ENCODE results near the gene NUP188. TPM values are rescaled to one million over a fixed set of nuclear protein-coding genes. Genes with fewer than 3 reads are reported as not detected.

The NUP188 gene
- total RNA-seq, 1 donor from 2014 or later = 42.4 TPM

DNA sequence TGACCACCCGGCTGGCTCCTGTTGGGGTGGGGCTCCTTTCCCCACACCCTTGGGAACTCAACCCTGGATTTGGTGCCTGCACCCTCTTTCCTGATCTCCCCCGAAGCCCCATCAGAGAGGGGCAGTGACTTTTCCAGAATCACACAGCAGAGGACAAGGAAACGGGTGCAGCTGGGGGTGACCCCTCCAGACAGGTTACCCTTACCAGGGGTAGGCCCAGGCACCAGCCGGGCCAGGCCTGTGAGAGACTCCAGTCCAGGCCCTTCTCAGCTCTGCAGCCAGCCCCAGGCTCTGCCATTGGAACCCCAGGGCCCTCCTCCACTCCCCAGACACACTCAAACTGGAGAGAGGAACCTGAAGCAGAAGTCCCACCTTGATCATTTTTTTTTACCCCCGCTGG is 45.7 kb upstream of the NUP188 start:
- Histone ChIP-seq H3K4me3 (no peak overlapping the region), H3K9me3 (no peaks in the 10 kb centered on the region), H3K27me3 (ENCODE audit: low read depth) (no peaks in the 10 kb centered on the region), H3K27ac (peak overlapping the region; percentile 75), H3K36me3 (peaks cover 28% of the 10 kb centered on the region), H3K4me1 (peaks cover 56% of the 10 kb centered on the region)
- intact Hi-C loops (cut with DNase I) = no loop called here
- DNase-seq = no peak
- peak in 1 of 2 donors; percentile 4 for ATAC-seq
- TF ChIP-seq, protein P1, sequence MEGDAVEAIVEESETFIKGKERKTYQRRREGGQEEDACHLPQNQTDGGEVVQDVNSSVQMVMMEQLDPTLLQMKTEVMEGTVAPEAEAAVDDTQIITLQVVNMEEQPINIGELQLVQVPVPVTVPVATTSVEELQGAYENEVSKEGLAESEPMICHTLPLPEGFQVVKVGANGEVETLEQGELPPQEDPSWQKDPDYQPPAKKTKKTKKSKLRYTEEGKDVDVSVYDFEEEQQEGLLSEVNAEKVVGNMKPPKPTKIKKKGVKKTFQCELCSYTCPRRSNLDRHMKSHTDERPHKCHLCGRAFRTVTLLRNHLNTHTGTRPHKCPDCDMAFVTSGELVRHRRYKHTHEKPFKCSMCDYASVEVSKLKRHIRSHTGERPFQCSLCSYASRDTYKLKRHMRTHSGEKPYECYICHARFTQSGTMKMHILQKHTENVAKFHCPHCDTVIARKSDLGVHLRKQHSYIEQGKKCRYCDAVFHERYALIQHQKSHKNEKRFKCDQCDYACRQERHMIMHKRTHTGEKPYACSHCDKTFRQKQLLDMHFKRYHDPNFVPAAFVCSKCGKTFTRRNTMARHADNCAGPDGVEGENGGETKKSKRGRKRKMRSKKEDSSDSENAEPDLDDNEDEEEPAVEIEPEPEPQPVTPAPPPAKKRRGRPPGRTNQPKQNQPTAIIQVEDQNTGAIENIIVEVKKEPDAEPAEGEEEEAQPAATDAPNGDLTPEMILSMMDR (IDR thresholded peaks at IDR 0.05) = no peak

DNA sequence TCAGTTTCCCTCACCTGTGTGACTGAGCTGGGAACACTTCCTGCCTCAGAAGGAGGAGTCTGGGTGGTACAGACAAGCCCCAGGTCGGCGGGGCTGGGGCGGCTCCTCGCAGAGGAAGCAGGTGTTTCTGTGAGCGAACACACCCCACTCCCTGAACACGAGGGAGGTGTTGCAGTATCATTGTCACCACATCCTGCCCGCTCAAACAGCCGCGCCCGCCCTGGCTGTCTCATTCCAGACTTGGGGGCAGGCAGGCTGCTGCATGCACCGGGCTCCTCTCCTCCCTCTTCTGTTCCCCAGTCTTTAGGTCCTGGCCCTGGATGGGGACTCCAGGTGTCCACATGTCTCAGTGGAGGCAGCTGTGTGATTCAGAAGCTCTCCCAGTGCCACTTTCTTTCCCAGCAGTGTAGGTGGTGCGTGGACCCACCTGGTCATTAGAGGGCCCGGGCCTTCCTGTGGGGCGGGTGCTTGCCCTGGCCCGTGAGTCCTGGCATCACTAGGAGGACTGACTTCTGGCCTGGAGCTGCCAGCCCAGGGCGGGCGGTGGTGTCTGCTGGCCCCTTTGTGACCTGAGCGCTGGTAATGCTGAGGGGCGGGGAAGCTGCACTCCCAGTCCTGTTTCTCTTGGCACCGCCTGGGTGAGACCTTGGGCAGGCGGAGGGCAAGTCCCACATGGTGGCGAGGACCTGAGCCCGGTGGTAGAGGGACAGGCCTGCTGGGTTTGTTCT is 45.0 kb upstream of the NUP188 start:
- Histone ChIP-seq H3K4me3 (peak overlapping the region; percentile 12), H3K27me3 (ENCODE audit: low read depth) (no peaks in the 10 kb centered on the region), H3K27ac (peak overlapping the region; percentile 75), H3K9me3 (no peaks in the 10 kb centered on the region), H3K4me1 (peaks cover 49% of the 10 kb centered on the region), H3K36me3 (peaks cover 28% of the 10 kb centered on the region)
- TF ChIP-seq, protein P1 (IDR thresholded peaks at IDR 0.05) = no peak
- peak; percentile 66 for DNase-seq
- peak; percentile 57 to 77 for ATAC-seq
- intact Hi-C loops (cut with DNase I) = no loop called here

DNA sequence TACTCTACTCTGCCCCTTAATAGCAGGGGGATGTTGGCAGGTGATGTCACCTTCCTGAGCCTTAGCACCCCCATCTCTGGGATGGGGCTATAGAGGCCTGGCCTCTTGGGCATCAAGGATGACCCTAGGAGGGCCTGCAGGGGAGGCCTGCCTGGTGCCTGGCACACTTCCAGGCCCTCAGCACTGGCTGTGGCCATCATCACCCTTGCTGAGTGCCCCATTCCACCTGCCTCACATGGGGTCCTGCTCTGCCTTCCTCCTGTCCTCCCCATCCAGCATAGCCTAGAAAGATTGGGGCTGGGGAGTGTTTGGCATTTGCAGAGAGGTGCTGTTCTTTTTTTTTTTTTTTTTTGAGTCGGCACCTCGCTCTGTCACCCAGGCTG is 44.4 kb upstream of the NUP188 start:
- TF ChIP-seq, protein P1 (IDR thresholded peaks at IDR 0.05) = no peak
- Histone ChIP-seq H3K4me1 (peaks cover 46% of the 10 kb centered on the region), H3K27ac (peak overlapping the region; percentile 75), H3K27me3 (ENCODE audit: low read depth) (no peaks in the 10 kb centered on the region), H3K4me3 (no peak overlapping the region), H3K36me3 (peaks cover 29% of the 10 kb centered on the region), H3K9me3 (no peaks in the 10 kb centered on the region)
- no peak for ATAC-seq
- DNase-seq = no peak
- intact Hi-C loops (cut with DNase I) = no loop called here

DNA sequence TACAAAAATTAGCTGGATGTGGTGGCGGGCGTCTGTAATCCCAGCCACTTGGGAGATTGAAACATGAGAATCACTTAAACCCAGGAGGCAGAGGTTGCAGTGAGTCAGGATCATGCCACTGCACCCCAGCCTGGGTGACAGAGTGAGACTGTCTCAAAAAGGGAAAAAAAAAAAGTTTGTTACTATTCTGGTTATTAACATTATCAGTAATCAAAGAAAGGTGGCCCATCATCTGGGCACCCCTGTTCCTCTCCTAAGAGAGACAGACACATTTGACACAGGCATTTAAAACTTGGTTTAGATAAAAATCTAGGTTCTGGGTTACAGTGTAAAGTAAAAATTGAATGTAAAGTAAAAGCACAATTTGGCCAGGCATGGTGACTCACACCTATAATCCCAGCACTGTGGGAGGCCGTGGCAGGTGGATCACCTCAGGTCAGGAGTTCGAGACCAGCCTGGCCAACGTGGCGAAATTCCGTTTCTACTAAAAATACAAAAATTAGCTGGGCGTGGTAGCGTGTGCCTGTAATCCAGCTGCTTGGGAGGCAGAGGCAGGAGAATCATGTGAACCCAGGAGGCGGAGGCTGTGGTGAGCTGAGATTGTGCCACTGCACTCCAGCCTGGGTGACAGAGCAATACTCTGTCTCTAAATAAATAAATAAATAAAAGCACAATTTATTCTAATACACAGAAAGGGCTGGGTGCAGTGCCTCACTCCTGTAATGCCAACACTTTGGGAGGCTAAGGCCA is 43.5 kb upstream of the NUP188 start:
- H3K4me3 ChIP-seq = no peak overlapping the region
- no peaks in the 10 kb centered on the region for H3K9me3 ChIP-seq
- no peak for DNase-seq
- H3K27ac ChIP-seq = peak overlapping the region; percentile 24
- H3K36me3 ChIP-seq = peaks cover 31% of the 10 kb centered on the region
- intact Hi-C loops (cut with DNase I) = no loop called here
- ATAC-seq = no peak
- TF ChIP-seq, protein P1 (IDR thresholded peaks at IDR 0.05) = no peak
- no peaks in the 10 kb centered on the region for H3K27me3 ChIP-seq (ENCODE audit: low read depth)
- peaks cover 36% of the 10 kb centered on the region for H3K4me1 ChIP-seq

DNA sequence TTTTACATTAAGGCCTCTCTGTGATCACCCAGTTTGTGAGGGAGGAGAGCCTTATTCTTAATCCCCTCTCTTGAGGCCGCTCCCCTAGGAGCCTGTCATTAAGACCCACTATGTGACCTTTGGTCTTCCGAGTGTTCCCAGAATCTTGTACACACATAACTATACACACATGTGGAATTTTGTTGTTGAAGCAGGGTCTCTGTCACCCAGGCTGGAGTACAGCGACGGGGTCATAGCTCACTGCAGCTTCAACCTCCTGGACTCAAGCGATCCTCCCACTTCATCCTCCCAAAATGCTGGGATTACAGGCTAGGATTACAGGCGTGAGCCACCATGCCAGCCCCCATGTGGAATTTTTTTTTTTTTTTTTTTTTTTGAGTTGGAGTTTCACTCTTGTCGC is 41.5 kb upstream of the NUP188 start:
- intact Hi-C loops (cut with DNase I) = no loop called here

More for the DNA sequence above, 41.5 kb upstream of the NUP188 start:
- TF ChIP-seq, protein P1 (IDR thresholded peaks at IDR 0.05) = no peak
- no peak for DNase-seq
- Histone ChIP-seq H3K9me3 (no peaks in the 10 kb centered on the region), H3K4me1 (peaks cover 29% of the 10 kb centered on the region), H3K36me3 (peaks cover 45% of the 10 kb centered on the region), H3K4me3 (no peak overlapping the region), H3K27me3 (ENCODE audit: low read depth) (no peaks in the 10 kb centered on the region), H3K27ac (no peak overlapping the region)
- ATAC-seq = no peak

Measured in lower lobe of right lung (tissue), 2 donors.